NCI-H1694 treated with DMSO at 0.1 percent for 48 hours (cell line): ENCODE data around the gene SNAPC2.

Experiments used
- DNase-seq: peaks from one replicate; lab custom pipeline; 2025; lab: John Stamatoyannopoulos, UW

SNAPC2 gene

GRCh38 chr19:7968008-7968795 lies 48.1 kb downstream of the SNAPC2 start:
- no peak for DNase-seq

- DNase-seq, result no peak
Observed at GRCh38 chr19:7968796-7969554, 48.8 kb downstream of the SNAPC2 start.

GRCh38 chr19:7969555-7969939 lies 49.4 kb downstream of the SNAPC2 start:
- no peak for DNase-seq

GRCh38 chr19:7970716-7971448 lies 50.7 kb downstream of the SNAPC2 start:
- DNase-seq, result peak; percentile 21

GRCh38 chr19:7971553-7972520 lies 51.7 kb downstream of the SNAPC2 start:
- no peak for DNase-seq
